Right lobe of liver (tissue), 4 donors: ENCODE measurements around the gene CD300A.

ENCODE experiments used
- CTCF ChIP-seq, 4 donors: fragments of 200-600 bp in 3 of 4; fragments of 450-650 bp in 1 of 4; IDR thresholded peaks; one replicate each; pipeline versions ENCODE4 v1.5.1 to v1.8.0; 2016 to 2022; ENCODE audit warnings: antibody characterized with exemption in 4 of 4, mild to moderate bottlenecking in 2 of 4
- POLR2A ChIP-seq: fragments of 450-650 bp; IDR thresholded peaks from one replicate; pipeline ENCODE4 v1.6.1; 2017; ENCODE audit warnings: antibody characterized with exemption, mild to moderate bottlenecking
- donor health status: DM: no; HTN: no; CAD: no.
- donor health status: DM: no; HTN: no; CAD: no.
- donor health status: DM: no; HTN: yes; CAD: no.

- TF ChIP-seq CTCF (IDR thresholded peaks at IDR 0.05) (no peak), POLR2A (no peak)
These were observed 64.4 kb downstream of the CD300A start for GRCh38 chr17:74530831-74531150.
